HG03045 (cell line): ENCODE results near the gene PKHD1.

Source experiments
- ATAC-seq: cut with Tn5 transposase; IDR thresholded peaks from one replicate; pipeline ENCODE4 v1.9.1; 2021; ENCODE audit warnings: mild to moderate bottlenecking, moderate library complexity; ENCODE audit not compliant: unreplicated experiment

Gene PKHD1

DNA sequence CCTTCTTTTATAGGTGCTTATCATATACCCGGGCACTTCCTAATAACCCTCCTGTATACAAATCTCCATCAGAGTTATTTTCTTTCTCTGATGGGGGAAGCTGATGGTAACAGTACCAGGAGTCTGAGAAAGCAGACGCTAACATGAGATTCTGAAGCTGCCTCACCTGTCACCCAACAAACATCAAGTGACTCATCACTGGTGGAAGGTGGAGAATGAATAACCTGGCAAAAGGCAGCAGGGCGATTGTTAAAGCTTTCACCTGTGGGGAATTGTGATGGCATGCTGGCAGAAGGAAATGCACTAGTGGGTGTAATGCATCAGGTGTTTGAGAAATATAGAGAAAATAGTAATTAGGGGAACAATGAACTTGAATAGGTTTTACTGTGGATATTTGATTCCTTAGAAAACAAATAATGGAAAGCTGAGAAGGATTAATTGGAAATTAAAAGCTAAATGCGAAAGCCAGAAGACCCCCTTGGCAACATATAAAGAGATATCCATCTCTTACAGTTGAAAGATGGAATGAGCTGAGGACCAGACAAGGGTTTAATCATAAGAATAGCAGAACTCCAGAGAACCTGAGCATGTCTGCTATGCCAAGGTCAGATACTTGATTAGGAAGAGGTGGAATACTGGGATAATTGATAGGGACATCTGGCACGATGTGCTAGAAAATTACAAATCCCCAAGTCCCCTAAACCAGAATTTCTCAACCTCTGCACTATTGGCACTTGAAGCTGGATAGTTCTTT lies 517.1 kb downstream of the PKHD1 start:
- ATAC-seq = no peak

DNA sequence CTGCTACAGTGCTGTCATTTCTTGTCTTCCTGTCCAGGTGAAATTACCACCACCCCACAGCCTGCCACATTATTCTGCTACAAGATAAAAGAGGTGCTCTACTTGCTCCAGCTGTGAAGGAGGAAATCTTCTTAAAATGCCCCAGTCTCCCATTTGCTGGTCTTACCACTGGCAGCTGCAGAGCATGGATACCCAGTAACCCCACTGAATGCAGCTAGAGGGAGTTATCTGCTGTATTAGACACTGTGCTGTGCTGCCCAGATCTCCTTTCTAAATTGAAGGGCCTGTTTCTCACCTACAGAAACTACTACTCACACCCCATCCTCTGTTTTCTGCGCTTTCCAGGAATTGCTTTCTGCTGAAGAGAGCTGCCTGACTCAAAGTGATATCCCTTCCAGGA lies 517.8 kb downstream of the PKHD1 start:
- no peak for ATAC-seq

DNA sequence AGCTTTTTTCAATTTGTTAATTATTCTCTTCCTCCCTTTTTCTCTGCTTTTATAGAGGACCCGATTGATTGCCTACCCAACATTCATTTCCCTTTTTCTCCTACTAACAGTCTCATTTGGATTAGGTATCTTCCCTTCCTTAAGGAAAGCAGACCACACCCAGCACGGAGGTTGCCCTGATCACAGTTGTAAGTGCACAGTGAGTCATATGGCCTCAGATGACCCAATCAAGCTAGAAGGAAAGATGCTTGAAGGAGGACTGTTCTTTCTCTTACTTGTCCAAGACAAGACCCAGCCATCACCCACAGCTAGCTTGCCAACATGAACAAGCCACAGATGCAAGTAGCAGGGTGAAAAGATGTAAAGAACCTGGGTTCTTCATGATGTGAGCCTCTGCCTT lies 518.6 kb downstream of the PKHD1 start:
- ATAC-seq = no peak

DNA sequence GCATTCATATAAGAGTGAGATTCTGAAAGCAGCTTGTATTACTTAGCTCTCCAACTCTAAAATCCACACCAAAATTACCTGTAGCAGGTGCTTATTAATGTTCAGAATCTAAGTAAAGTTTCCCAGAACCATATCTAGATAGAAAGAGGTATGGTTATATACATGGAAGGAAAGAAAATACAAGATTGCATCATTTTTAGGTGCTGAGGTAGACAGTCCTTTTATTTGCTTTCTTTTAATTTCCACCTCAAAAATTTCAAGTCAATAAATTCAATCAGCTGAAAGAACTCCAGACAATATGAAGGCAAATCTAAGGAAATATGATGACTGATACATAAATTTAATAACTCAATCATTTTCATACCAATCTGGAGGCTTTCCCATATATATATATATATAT lies 521.9 kb downstream of the PKHD1 start:
- ATAC-seq = no peak
